GM23248 (cell line): Measurements from ENCODE around the gene NCAPD2. TPM values are rescaled to one million over a fixed set of nuclear protein-coding genes. Genes with fewer than 3 reads are reported as not detected.

Experiments used
- DNase-seq: peaks from one replicate; pipeline ENCODE4 v3.0.0-alpha.2; 2015
- H2AFZ ChIP-seq: fragments of 200-600 bp; sonication (generic); 2 replicates; pipeline ENCODE4 v1.6.1; 2016; ENCODE audit warnings: antibody characterized with exemption
- H3F3A ChIP-seq: fragments of 200-600 bp; sonication (generic); 2 replicates; pipeline ENCODE4 v1.6.1; 2016; ENCODE audit warnings: mild to moderate bottlenecking, antibody characterized with exemption, mixed run types; ENCODE audit not compliant: insufficient read depth
- H3K27ac ChIP-seq: fragments of 200-600 bp; sonication (generic); 2 replicates; pipeline ENCODE4 v1.5.1; 2016; ENCODE audit warnings: mild to moderate bottlenecking
- H3K27me3 ChIP-seq: fragments of 200-600 bp; sonication (generic); replicated peaks from 2 replicates; pipeline ENCODE4 v1.6.1; 2016; ENCODE audit warnings: mild to moderate bottlenecking; ENCODE audit not compliant: insufficient read depth
- H3K36me3 ChIP-seq: fragments of 200-600 bp; sonication (generic); 2 replicates; pipeline ENCODE4 v1.6.1; 2016; ENCODE audit warnings: low read depth, mild to moderate bottlenecking
- H3K4me1 ChIP-seq: fragments of 200-600 bp; sonication (generic); 2 replicates; pipeline ENCODE4 v1.6.1; 2016; ENCODE audit warnings: mild to moderate bottlenecking; ENCODE audit not compliant: insufficient read depth
- H3K4me2 ChIP-seq: fragments of 200-600 bp; sonication (generic); one replicate; pipeline ENCODE4 v1.6.1; 2016; ENCODE audit warnings: mild to moderate bottlenecking; ENCODE audit not compliant: unreplicated experiment
- H3K4me3 ChIP-seq: fragments of 200-600 bp; sonication (generic); 2 replicates; pipeline ENCODE4 v1.5.1; 2016; ENCODE audit warnings: mild to moderate bottlenecking
- H3K79me2 ChIP-seq: fragments of 200-600 bp; sonication (generic); 2 replicates; pipeline ENCODE4 v1.6.1; 2016; ENCODE audit warnings: mild to moderate bottlenecking; ENCODE audit not compliant: insufficient read depth
- H3K9ac ChIP-seq: fragments of 200-600 bp; sonication (generic); 2 replicates; pipeline ENCODE4 v1.6.1; 2016; ENCODE audit warnings: mild to moderate bottlenecking
- H3K9me2 ChIP-seq: fragments of 200-600 bp; sonication (generic); 2 replicates; pipeline ENCODE4 v1.6.1; 2016; ENCODE audit warnings: mixed run types, mild to moderate bottlenecking, moderate library complexity; ENCODE audit not compliant: insufficient read depth
- H3K9me3 ChIP-seq: fragments of 200-600 bp; sonication (generic); one replicate; pipeline ENCODE4 v1.6.1; 2017; ENCODE audit warnings: low read depth
- H4K20me1 ChIP-seq: fragments of 200-600 bp; sonication (generic); 2 replicates; pipeline ENCODE4 v1.6.0; 2016; ENCODE audit not compliant: insufficient read depth
- EZH2 ChIP-seq: fragments of 200-600 bp; sonication (generic); IDR thresholded peaks from 2 replicates; pipeline ENCODE4 v1.6.1; 2018; ENCODE audit warnings: antibody characterized with exemption, mild to moderate bottlenecking; ENCODE audit not compliant: insufficient read depth, poor library complexity, severe bottlenecking
- EZH2phosphoT487 ChIP-seq: fragments of 200-600 bp; sonication (generic); IDR thresholded peaks from 2 replicates; pipeline ENCODE4 v1.6.1; 2018; ENCODE audit warnings: antibody characterized with exemption, moderate library complexity, mild to moderate bottlenecking, low read depth; ENCODE audit not compliant: insufficient read depth
- WGBS, 2 experiments: methylation state at CpG; one replicate each; pipeline ENCODE4 v1.1.6; 2015 to 2017; ENCODE audit warnings: low lambda C conversion rate in 2 of 2, low coverage in 1 of 2; ENCODE audit errors: missing lambda C conversion rate in 2 of 2; 5-methylcytosine and 5-hydroxymethylcytosine counted together
- in situ Hi-C: fragments of 300-500 bp; cut with MboI; formaldehyde crosslinking; loops from 2 replicates; pipeline ENCODE4 v1.15.0; 2020
- polyA plus RNA-seq: library from polyadenylated mRNA; unstranded; fragments of >200 nt; fragmentation: Nextera tagmentation; extraction: Ambion mirVana; gene quantifications from 2 replicates; pipeline ENCODE4 v1.2.1, GENCODE V29; 2016
- total RNA-seq: library from RNA; depleted of rRNA; stranded (reverse); fragments of >200 nt; shearing (Covaris generic); gene quantifications from 2 replicates; pipeline ENCODE4 v1.2.3, GENCODE V29; 2014

The NCAPD2 gene
- total and polyA plus RNA-seq, 2 experiments from 2014 or later: 15.5 to 26.3 TPM

- 61 to 68% methylated on average over 7 of the region's 7 CpGs for WGBS, 2 experiments
- in situ Hi-C loops: no loop called here
- Histone ChIP-seq H2AFZ (no peak overlapping the region), H3K36me3 (peaks cover 22% of the 10 kb centered on the region), H3K79me2 (peaks cover 26% of the 10 kb centered on the region), H3K9me2 (no peaks in the 10 kb centered on the region), H3K27me3 (no peaks in the 10 kb centered on the region), H3K4me1 (peaks cover 4% of the 10 kb centered on the region), H3F3A (peaks cover 4% of the 10 kb centered on the region; the same call in 1 of the 2 replicates), H3K4me3 (no peak overlapping the region), H3K9ac (no peak overlapping the region), H3K4me2 (no peak overlapping the region), H3K9me3 (no peaks in the 10 kb centered on the region), H3K27ac (no peak overlapping the region), H4K20me1 (no peaks in the 10 kb centered on the region)
- no peak for DNase-seq
- TF ChIP-seq EZH2 (no peak), EZH2phosphoT487 (no peak)
Measured at GRCh38 chr12:6463216-6463615, 30.7 kb upstream of the NCAPD2 start.

GRCh38 chr12:6463858-6464257 is 30.0 kb upstream of the NCAPD2 start:
- in situ Hi-C loops: no loop called here
- no peak overlapping the region for H3K4me2 ChIP-seq
- no peak overlapping the region for H2AFZ ChIP-seq
- H3K27ac ChIP-seq: no peak overlapping the region
- no peaks in the 10 kb centered on the region for H3K9me2 ChIP-seq
- peaks cover 21% of the 10 kb centered on the region for H3K36me3 ChIP-seq
- no peaks in the 10 kb centered on the region for H3K9me3 ChIP-seq
- DNase-seq: no peak
- TF ChIP-seq EZH2 (no peak), EZH2phosphoT487 (no peak)
- H3K27me3 ChIP-seq: no peaks in the 10 kb centered on the region
- peaks cover 11% of the 10 kb centered on the region for H3K4me1 ChIP-seq
- no peaks in the 10 kb centered on the region for H4K20me1 ChIP-seq
- no peak overlapping the region for H3K4me3 ChIP-seq
- peaks cover 33% of the 10 kb centered on the region for H3K79me2 ChIP-seq
- no peak overlapping the region for H3K9ac ChIP-seq
- WGBS, 2 experiments: 83 to 93% methylated on average over 6 of the region's 6 CpGs
- peaks cover 9% of the 10 kb centered on the region; the same call in 1 of the 2 replicates for H3F3A ChIP-seq

DNA sequence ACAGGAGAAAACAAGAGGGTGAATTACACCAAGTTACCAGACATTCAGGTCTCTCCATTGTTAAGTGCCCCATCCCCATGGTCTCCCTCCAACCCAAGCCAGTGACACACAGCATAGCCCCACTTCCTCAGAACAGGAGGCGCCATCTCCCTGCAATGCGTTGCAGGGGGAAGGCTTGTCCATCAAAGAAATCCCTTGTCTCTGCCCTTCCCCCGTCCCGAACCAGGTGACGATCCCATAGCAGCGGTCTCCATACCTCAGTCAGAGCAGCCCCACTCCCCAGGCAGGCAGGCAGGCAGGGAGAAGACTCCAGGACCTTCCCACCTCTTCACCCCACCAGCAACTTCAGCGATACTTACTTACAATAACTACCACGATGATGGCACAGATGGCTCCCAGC is 29.4 kb upstream of the NCAPD2 start:
- peaks cover 39% of the 10 kb centered on the region for H3K79me2 ChIP-seq
- H3K27me3 ChIP-seq: no peaks in the 10 kb centered on the region
- in situ Hi-C loops: no loop called here
- 92 to 98% methylated on average over 8 of the region's 8 CpGs for WGBS, 2 experiments
- H3K9ac ChIP-seq: no peak overlapping the region
- H3K9me3 ChIP-seq: no peaks in the 10 kb centered on the region
- H2AFZ ChIP-seq: no peak overlapping the region
- no peak overlapping the region for H3K4me2 ChIP-seq
- H3K9me2 ChIP-seq: no peaks in the 10 kb centered on the region
- TF ChIP-seq EZH2 (no peak), EZH2phosphoT487 (no peak)
- peaks cover 16% of the 10 kb centered on the region for H3K4me1 ChIP-seq
- peaks cover 12% of the 10 kb centered on the region; the same call in 1 of the 2 replicates for H3F3A ChIP-seq
- no peak overlapping the region for H3K27ac ChIP-seq
- no peak overlapping the region for H3K4me3 ChIP-seq
- peaks cover 15% of the 10 kb centered on the region for H3K36me3 ChIP-seq
- H4K20me1 ChIP-seq: no peaks in the 10 kb centered on the region
- no peak for DNase-seq

- WGBS, 2 experiments: 32 to 33% methylated on average over 6 of the region's 6 CpGs
- H3K36me3 ChIP-seq: peaks cover 15% of the 10 kb centered on the region
Measured at GRCh38 chr12:6465467-6466183, 28.3 kb upstream of the NCAPD2 start.

More at GRCh38 chr12:6465467-6466183, 28.3 kb upstream of the NCAPD2 start:
- peaks cover 45% of the 10 kb centered on the region for H3K79me2 ChIP-seq
- no peak overlapping the region for H2AFZ ChIP-seq
- peaks cover 13% of the 10 kb centered on the region; the same call in 1 of the 2 replicates for H3F3A ChIP-seq
- no peak overlapping the region for H3K9ac ChIP-seq
- H3K9me2 ChIP-seq: no peaks in the 10 kb centered on the region
- H4K20me1 ChIP-seq: no peaks in the 10 kb centered on the region
- H3K9me3 ChIP-seq: no peaks in the 10 kb centered on the region
- H3K4me2 ChIP-seq: no peak overlapping the region
- DNase-seq: peak; percentile 81
- H3K4me1 ChIP-seq: peaks cover 16% of the 10 kb centered on the region
- in situ Hi-C loops: no loop called here
- TF ChIP-seq EZH2 (no peak), EZH2phosphoT487 (no peak)
- no peak overlapping the region for H3K27ac ChIP-seq
- H3K27me3 ChIP-seq: no peaks in the 10 kb centered on the region
- no peak overlapping the region for H3K4me3 ChIP-seq
